ENCODE results near the gene ZNF329.

ZNF329 gene

DNA sequence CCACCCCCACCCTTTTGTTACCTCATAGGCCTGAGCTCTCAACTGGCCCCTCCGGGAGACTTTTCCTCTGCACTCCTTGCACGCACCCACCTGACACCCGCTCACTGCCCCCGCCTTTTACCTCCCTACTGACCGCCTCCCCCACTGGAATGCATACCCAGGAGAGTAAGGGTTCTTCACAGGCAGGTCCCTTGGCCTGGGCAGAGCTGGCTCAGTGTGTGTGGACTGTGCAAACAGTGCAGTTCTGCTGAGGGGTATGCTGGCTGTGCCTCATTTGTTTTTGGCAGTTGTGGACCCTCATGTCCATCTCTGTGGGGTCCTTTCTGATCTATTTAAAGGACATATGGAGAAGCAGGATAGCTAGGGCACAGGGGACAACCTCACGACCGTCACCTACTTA lies 57.5 kb downstream of the ZNF329 start:
- Histone ChIP-seq H3K4me3 (ENCODE audit: low read length in 2 of 2) (no peak overlapping the region), H3K9ac (ENCODE audit: low read length in 2 of 2) (no peak overlapping the region), H3K27me3 (ENCODE audit: control insufficient read depth in 1 of 2, insufficient read depth in 2 of 2, low read length in 2 of 2) (no peaks in the 10 kb centered on the region), H3K36me3 (ENCODE audit: control insufficient read depth in 2 of 2, insufficient read depth in 2 of 2, low read length in 2 of 2) (peaks cover 5 to 11% of the 10 kb centered on the region in 2 donors), H3K27ac (ENCODE audit: low read length) (no peak overlapping the region), H3K4me1 (ENCODE audit: control insufficient read depth, insufficient read depth, low read length) (peaks cover 15% of the 10 kb centered on the region), H3K9me3 (ENCODE audit: control insufficient read depth in 2 of 2, low read length in 2 of 2) (peaks cover 0 to 54% of the 10 kb centered on the region in 2 donors)

DNA sequence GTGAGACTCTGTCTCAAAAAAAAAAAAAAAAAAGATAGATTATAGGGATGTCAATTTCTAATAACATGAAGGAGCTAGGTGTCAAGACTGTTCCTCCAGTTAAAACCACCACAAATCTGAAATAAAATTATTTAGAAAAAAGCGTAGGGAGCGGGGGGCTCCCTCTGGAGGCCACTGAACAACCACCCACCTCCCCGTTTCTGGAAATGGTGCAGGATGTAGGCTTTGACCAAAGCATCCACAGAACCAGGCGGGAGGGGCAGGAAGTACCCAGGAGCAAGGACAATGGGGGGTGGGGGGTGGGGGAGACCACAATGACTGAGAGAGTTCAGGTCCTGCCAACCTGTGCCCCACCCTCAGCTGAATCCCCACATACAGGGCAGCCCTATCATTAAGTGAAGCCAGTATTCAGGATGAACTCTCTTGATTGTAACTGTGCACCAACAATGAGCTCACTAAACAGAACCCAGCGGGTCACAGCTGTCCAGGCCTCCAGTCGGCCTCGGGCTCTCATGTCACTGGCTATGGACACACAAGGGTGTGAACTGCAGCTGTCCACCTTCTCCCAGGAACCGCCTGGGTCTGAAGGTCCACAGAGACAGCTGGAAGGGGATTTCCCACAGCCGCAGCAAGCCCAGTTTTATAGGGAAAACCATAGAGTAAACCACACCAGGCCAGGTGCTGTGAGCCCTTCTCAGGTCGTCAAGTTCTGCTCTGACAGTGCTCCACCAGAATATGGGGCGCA lies 59.2 kb downstream of the ZNF329 start:
- Histone ChIP-seq H3K27me3 (ENCODE audit: control insufficient read depth in 1 of 2, insufficient read depth in 2 of 2, low read length in 2 of 2) (no peaks in the 10 kb centered on the region), H3K9me3 (ENCODE audit: control insufficient read depth in 2 of 2, low read length in 2 of 2) (peaks cover 0 to 64% of the 10 kb centered on the region in 2 donors), H3K4me1 (ENCODE audit: control insufficient read depth, insufficient read depth, low read length) (peaks cover 5% of the 10 kb centered on the region), H3K27ac (ENCODE audit: low read length) (no peak overlapping the region), H3K36me3 (ENCODE audit: control insufficient read depth in 2 of 2, insufficient read depth in 2 of 2, low read length in 2 of 2) (peaks cover 17 to 25% of the 10 kb centered on the region in 2 donors), H3K9ac (ENCODE audit: low read length in 2 of 2) (no peak overlapping the region), H3K4me3 (ENCODE audit: low read length in 2 of 2) (no peak overlapping the region)

DNA sequence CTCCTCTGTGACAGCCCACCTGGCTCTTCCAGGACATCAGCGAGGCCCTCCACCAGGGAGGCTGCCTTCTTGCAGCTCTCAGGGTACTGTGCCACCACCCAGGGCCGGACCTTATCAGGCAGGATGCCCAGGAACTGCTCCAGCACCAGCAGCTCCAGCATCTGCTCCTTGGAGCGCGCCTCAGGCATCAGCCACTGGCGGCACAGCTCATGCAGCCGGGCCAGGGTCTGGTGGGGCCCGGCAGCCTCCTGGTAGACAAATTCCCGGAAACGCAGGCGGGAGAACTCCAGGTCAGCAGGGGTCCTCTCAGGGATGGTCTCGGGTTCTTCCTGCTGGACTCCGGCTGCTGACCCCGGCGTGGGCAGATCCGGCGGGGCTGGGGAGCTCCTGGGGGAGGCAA lies 60.7 kb downstream of the ZNF329 start:
- Histone ChIP-seq H3K9ac (ENCODE audit: low read length in 2 of 2) (no peak overlapping the region), H3K4me3 (ENCODE audit: low read length in 2 of 2) (no peak overlapping the region), H3K36me3 (ENCODE audit: control insufficient read depth in 2 of 2, insufficient read depth in 2 of 2, low read length in 2 of 2) (peaks cover 32 to 36% of the 10 kb centered on the region in 2 donors), H3K9me3 (ENCODE audit: control insufficient read depth in 2 of 2, low read length in 2 of 2) (peaks cover 0 to 63% of the 10 kb centered on the region in 2 donors), H3K27me3 (ENCODE audit: control insufficient read depth in 1 of 2, insufficient read depth in 2 of 2, low read length in 2 of 2) (no peaks in the 10 kb centered on the region), H3K4me1 (ENCODE audit: control insufficient read depth, insufficient read depth, low read length) (no peaks in the 10 kb centered on the region), H3K27ac (ENCODE audit: low read length) (no peak overlapping the region)

DNA sequence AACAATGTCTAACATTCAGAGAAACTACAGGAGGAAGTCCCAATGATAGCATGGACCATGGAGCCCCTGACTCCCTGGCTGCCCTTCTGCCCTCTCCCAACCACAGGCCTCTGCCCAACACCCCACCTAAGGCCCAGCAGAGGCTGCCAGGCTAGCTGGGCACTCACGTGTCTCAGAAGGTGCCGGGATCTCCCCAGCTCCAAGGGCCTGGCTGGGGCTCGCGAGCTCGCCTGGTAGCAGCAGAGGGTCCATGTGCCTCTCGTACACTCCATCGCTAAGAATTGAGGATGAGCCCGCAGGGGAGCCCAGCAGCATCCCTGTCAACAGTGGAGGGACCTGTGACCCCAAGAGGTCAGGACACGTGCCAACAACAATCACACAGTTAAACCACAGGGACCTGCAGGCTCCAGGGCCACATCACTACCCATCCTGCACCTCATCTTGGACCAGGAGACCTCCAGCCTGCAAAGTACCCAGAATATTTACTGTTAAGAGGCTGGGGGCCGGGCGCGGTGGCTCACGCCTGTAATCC lies 62.0 kb downstream of the ZNF329 start:
- no peaks in the 10 kb centered on the region for H3K4me1 ChIP-seq (ENCODE audit: control insufficient read depth, insufficient read depth, low read length)
- H3K4me3 ChIP-seq (ENCODE audit: low read length in 2 of 2), result no peak overlapping the region
- H3K27ac ChIP-seq (ENCODE audit: low read length), result no peak overlapping the region
- H3K9me3 ChIP-seq (ENCODE audit: control insufficient read depth in 2 of 2, low read length in 2 of 2), result peaks cover 6 to 68% of the 10 kb centered on the region in 2 donors
- no peak overlapping the region for H3K9ac ChIP-seq (ENCODE audit: low read length in 2 of 2)
- peaks cover 45% of the 10 kb centered on the region in 2 donors for H3K36me3 ChIP-seq (ENCODE audit: control insufficient read depth in 2 of 2, insufficient read depth in 2 of 2, low read length in 2 of 2)
- no peaks in the 10 kb centered on the region for H3K27me3 ChIP-seq (ENCODE audit: control insufficient read depth in 1 of 2, insufficient read depth in 2 of 2, low read length in 2 of 2)

DNA sequence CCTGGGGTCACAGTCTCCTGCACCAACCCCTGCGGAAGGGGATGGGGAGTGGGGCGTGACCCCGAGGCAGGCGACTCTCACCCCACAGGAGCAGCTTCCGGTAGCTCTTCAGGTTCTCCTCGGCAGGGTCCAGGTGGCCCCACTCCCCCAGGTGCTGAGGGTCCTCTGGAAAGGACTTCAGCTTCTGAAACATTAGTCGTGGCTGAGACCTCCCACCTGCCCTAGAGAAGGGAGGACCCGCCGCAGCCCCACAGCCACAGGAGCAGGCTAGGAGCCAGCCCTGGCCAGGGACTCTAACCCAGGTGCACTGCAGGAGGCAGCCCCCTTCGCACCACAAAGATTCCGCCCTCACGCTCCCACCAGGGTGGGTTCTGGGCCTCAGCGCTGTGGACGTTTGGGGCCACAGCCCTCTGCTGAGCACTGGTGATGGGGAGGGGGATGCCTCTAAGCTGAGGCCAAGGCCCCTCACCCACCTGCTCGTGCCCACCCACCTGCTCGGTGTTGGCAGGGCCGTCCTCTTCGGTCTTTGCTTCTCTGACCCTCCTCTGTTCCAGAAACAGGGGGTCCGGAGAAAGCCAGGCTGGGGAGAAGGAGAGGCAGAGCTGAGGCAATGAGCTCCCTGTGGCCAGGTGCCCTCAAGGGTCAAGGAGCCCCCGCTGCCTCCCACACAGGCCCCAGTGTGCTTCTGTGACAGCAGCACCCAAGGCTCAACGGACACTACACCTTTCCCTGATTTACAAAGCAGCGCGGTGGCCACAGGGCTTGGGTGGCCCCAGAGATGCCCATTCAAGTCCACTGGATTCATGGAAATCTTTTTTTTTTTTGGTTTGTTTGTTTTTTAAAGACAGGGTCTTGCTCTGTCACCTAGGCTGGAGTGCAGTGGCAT lies 63.5 kb downstream of the ZNF329 start:
- peaks cover 45 to 51% of the 10 kb centered on the region in 2 donors for H3K36me3 ChIP-seq (ENCODE audit: control insufficient read depth in 2 of 2, insufficient read depth in 2 of 2, low read length in 2 of 2)
- H3K27ac ChIP-seq (ENCODE audit: low read length), result no peak overlapping the region
- H3K4me3 ChIP-seq (ENCODE audit: low read length in 2 of 2), result no peak overlapping the region
- no peaks in the 10 kb centered on the region for H3K27me3 ChIP-seq (ENCODE audit: control insufficient read depth in 1 of 2, insufficient read depth in 2 of 2, low read length in 2 of 2)
- H3K9ac ChIP-seq (ENCODE audit: low read length in 2 of 2), result no peak overlapping the region
- no peaks in the 10 kb centered on the region for H3K4me1 ChIP-seq (ENCODE audit: control insufficient read depth, insufficient read depth, low read length)
- peaks cover 11 to 70% of the 10 kb centered on the region in 2 donors for H3K9me3 ChIP-seq (ENCODE audit: control insufficient read depth in 2 of 2, low read length in 2 of 2)

DNA sequence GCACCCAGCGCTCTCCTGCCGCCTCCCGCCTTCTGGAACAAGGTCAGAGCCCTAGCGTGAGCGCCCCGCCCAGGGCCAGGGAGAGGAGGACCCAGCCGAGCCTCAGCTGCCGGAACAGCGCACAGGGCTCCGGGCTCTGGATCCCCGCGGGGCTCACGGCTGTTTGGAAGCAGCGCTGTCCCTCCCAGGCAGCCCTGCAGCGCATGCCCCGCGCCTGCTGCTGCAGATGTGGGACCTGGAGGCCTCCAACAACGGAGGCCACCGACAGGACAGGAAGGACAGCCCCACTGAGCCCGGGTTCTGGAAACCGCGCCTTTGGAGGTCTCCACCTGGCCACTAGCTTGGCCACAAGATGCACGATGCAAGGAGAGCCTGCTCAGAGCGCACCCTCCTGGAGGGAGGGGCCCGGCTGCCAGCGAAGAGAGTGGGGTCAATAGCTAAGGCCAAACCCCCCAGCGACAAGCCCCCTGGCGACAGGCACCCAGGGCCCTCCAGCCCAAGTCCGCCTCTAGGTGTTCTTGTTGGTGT lies 65.2 kb downstream of the ZNF329 start:
- Histone ChIP-seq H3K27ac (ENCODE audit: low read length) (no peak overlapping the region), H3K36me3 (ENCODE audit: control insufficient read depth in 2 of 2, insufficient read depth in 2 of 2, low read length in 2 of 2) (peaks cover 45 to 46% of the 10 kb centered on the region in 2 donors), H3K9ac (ENCODE audit: low read length in 2 of 2) (no peak overlapping the region), H3K4me3 (ENCODE audit: low read length in 2 of 2) (no peak overlapping the region), H3K27me3 (ENCODE audit: control insufficient read depth in 1 of 2, insufficient read depth in 2 of 2, low read length in 2 of 2) (no peaks in the 10 kb centered on the region), H3K4me1 (ENCODE audit: control insufficient read depth, insufficient read depth, low read length) (no peaks in the 10 kb centered on the region), H3K9me3 (ENCODE audit: control insufficient read depth in 2 of 2, low read length in 2 of 2) (peaks cover 11 to 76% of the 10 kb centered on the region in 2 donors)

DNA sequence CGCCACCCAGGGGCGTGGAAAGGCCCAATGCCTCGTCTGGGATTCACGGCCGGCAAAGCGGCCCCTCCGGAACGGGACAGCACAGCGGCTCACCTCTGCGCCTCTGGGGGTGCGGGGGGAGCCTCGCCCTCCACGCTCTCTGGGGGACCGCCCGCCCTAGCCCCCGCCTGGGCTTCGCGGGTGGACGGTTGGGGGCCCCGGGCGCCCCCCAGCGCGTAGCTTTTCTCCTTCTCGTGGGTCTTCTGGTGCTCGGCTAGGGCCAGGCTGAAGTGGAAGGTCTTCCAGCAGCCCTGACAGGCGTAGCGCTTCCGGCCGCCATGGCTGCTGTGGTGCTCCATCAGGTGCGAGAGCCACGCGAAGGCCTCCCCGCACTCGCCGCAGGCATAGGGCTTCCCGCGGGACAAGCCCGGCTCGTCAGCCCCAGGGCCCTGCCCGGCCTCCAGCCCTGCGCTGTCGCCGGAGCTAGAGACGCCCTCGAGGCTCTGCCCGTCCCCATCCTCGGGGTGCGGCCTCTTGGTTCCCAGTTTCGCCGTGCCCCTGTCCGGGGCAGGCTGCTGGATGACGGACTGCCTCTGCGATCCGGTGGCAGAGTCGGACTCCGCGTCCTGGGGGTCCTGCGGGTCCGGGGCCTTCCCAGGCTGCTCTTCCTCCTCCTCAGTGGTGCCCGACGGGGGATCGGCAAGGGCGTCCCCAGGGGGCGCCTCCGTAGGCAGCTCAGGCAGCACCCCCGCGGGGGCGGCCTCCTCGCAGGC lies 65.8 kb downstream of the ZNF329 start:
- Histone ChIP-seq H3K27ac (ENCODE audit: low read length) (no peak overlapping the region), H3K4me3 (ENCODE audit: low read length in 2 of 2) (no peak overlapping the region), H3K27me3 (ENCODE audit: control insufficient read depth in 1 of 2, insufficient read depth in 2 of 2, low read length in 2 of 2) (no peaks in the 10 kb centered on the region), H3K4me1 (ENCODE audit: control insufficient read depth, insufficient read depth, low read length) (no peaks in the 10 kb centered on the region), H3K36me3 (ENCODE audit: control insufficient read depth in 2 of 2, insufficient read depth in 2 of 2, low read length in 2 of 2) (peaks cover 45 to 46% of the 10 kb centered on the region in 2 donors), H3K9ac (ENCODE audit: low read length in 2 of 2) (no peak overlapping the region), H3K9me3 (ENCODE audit: control insufficient read depth in 2 of 2, low read length in 2 of 2) (peaks cover 11 to 73% of the 10 kb centered on the region in 2 donors)

DNA sequence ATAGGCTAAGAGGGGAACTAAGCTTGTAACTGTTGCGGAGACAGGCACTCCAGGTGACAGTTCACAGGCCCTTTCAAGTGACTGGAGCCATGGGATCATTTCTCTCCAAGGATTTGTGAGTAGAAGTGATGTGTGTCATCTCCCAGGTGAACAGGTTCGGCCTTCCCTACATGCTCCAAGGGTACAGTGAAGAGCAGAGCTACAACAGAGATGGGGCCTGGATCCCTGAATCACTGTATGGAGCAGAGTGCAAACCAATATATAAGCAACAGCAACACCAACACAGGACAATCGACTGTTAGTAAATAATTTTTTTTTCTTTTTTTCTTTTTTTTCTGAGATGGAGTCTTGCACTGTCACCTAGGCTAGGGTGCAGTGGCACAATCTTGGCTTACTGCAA lies 67.6 kb downstream of the ZNF329 start:
- H3K9ac ChIP-seq (ENCODE audit: low read length in 2 of 2), result no peak overlapping the region
- H3K27ac ChIP-seq (ENCODE audit: low read length), result no peak overlapping the region
- H3K36me3 ChIP-seq (ENCODE audit: control insufficient read depth in 2 of 2, insufficient read depth in 2 of 2, low read length in 2 of 2), result peaks cover 39 to 41% of the 10 kb centered on the region in 2 donors
- H3K4me3 ChIP-seq (ENCODE audit: low read length in 2 of 2), result no peak overlapping the region
- H3K9me3 ChIP-seq (ENCODE audit: control insufficient read depth in 2 of 2, low read length in 2 of 2), result peaks cover 11 to 76% of the 10 kb centered on the region in 2 donors
- no peaks in the 10 kb centered on the region for H3K4me1 ChIP-seq (ENCODE audit: control insufficient read depth, insufficient read depth, low read length)
- H3K27me3 ChIP-seq (ENCODE audit: control insufficient read depth in 1 of 2, insufficient read depth in 2 of 2, low read length in 2 of 2), result no peaks in the 10 kb centered on the region

DNA sequence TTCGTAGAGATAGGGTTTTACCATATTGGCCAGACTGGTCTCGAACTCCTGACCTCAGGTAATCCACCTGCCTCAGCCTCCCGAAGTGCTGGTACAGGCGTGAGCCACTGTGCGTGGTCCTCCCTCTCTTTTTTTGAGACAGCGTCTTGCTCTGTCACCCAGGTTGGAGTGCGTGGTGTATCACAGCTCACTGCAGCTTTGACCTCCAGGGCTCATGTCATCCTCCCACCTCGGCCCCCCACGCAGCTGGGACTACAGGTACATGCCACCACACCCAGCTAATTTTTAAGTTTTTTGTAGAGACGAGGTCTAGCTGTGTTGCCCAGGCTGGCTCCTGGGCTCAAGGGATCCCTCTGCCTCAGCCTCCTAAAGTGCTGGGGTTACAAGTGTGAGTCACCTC lies 70.8 kb downstream of the ZNF329 start:
- no peak overlapping the region for H3K9ac ChIP-seq (ENCODE audit: low read length in 2 of 2)
- H3K4me1 ChIP-seq (ENCODE audit: control insufficient read depth, insufficient read depth, low read length), result no peaks in the 10 kb centered on the region
- no peaks in the 10 kb centered on the region for H3K27me3 ChIP-seq (ENCODE audit: control insufficient read depth in 1 of 2, insufficient read depth in 2 of 2, low read length in 2 of 2)
- no peak overlapping the region for H3K27ac ChIP-seq (ENCODE audit: low read length)
- peaks cover 12 to 14% of the 10 kb centered on the region in 2 donors for H3K36me3 ChIP-seq (ENCODE audit: control insufficient read depth in 2 of 2, insufficient read depth in 2 of 2, low read length in 2 of 2)
- H3K9me3 ChIP-seq (ENCODE audit: control insufficient read depth in 2 of 2, low read length in 2 of 2), result peaks cover 16 to 61% of the 10 kb centered on the region in 2 donors
- no peak overlapping the region for H3K4me3 ChIP-seq (ENCODE audit: low read length in 2 of 2)

All from stomach smooth muscle (tissue), 2 donors.